ENCODE measurements around the gene CSF2.
"Not testable (repeated sequence)": the region's sequence is repeated elsewhere in the genome, so short reads cannot be mapped to it uniquely, and the experiment has no call there.

The CSF2 gene

GRCh38 chr5:132110930-132111329 is 37.3 kb downstream of the CSF2 start:
- no peak for DNase-seq (ENCODE audit: low read depth)

GRCh38 chr5:132112111-132112510 is 38.5 kb downstream of the CSF2 start:
- no peak for DNase-seq (ENCODE audit: low read depth)

DNA sequence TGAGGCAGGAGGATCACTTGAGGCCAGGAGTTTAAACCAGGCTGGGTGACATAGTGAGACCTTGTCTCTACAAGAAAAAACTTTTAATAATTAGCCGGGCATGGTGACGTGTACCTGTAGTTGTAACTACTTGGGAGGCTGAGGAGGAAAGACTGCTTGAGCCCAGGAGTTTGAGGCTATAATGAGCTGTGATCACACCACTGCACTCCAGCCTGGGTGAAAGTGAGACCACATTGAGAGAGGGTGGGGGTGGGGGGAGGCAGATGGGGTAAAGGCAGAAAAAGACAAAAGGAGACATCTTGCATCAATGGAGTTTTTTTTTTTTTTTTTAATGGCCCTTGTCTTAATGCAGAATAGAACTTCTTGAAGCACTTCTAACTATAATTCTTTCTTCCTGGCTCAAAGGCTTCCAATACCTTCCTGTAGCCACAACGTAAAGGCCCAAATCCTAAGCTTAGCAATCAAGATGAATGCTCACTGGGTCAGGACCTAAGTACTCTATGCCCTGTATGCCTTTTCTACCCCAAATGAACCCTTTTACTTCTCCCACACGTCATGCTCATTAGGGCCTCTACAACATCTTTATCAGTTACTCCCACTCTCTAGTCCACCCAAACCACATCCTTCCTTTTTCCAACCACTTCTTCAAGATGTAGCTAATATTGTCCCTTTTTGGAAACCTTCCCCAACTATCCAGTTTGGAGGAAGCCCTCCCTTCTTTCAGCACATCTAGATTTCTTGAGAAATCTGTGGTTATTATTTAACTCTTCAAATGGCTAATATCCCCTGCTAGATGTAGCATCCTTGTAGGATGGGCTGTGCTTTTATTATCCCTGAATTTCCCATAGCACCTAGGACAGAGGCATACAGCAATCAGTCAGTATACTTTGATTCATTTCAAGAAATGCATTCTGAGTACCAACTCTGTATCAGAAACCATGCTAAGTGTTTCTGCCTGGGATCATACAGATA is 40.8 kb downstream of the CSF2 start:
- DNase-seq (ENCODE audit: low read depth): no peak

GRCh38 chr5:132115375-132115774 is 41.8 kb downstream of the CSF2 start:
- DNase-seq (ENCODE audit: low read depth): no peak

DNA sequence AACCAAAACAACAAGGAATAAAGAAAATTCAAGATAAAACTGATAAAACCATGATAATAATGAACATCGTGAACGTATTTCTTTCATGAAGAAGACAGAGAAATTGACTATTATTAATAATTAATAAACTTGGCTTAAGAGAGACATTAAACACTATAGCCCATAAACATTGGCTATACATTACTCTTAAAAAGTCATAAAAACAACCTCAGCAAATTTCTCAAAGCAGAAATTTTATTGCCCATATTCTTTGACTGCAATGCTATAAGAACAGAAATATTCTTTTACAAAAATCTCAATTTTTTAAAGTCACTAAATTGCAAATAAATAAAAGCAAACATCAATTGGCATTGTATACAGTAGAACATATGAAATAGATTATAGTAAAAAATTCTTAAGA is 42.5 kb downstream of the CSF2 start:
- DNase-seq (ENCODE audit: low read depth): no peak

- not testable (repeated sequence) for DNase-seq (ENCODE audit: low read depth)
Observed at GRCh38 chr5:132116909-132117489, 43.4 kb downstream of the CSF2 start.

GRCh38 chr5:132120717-132121116 is 47.1 kb downstream of the CSF2 start:
- not testable (repeated sequence) for DNase-seq (ENCODE audit: low read depth)

DNA sequence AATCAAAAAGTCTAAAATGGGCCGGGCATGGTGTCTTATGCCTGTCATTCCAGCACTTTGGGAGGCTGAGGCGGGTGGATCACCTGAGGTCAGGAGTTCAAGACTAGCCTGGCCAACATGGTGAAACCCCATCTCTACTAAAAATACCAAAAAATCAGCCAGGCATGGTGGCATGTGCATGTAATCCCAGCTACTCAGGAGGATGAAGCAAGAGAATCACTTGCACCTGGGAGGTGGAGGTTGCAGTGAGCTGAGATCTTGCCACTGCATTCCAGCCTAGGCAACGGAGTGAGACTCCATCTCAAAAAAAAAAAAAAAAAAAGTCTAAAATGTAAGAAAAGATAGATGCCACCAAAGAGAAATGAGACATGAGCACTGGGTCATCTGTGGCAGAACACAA is 49.4 kb downstream of the CSF2 start:
- not testable (repeated sequence) for DNase-seq (ENCODE audit: low read depth)

- not testable (repeated sequence) for DNase-seq (ENCODE audit: low read depth)
Observed at GRCh38 chr5:132123578-132123977, 50.0 kb downstream of the CSF2 start.
